IPS DF 4.7 (cell line): ENCODE measurements around the gene TCN2.
"Not testable (repeated sequence)": the region's sequence is repeated elsewhere in the genome, so short reads cannot be mapped to it uniquely, and the experiment has no call there.

Experiments used
- DNase-seq: peaks from one replicate; pipeline ENCODE4 v3.0.0-alpha.2; 2013; ENCODE audit warnings: low spot score; ENCODE audit errors: extremely low read depth

The TCN2 gene

DNA sequence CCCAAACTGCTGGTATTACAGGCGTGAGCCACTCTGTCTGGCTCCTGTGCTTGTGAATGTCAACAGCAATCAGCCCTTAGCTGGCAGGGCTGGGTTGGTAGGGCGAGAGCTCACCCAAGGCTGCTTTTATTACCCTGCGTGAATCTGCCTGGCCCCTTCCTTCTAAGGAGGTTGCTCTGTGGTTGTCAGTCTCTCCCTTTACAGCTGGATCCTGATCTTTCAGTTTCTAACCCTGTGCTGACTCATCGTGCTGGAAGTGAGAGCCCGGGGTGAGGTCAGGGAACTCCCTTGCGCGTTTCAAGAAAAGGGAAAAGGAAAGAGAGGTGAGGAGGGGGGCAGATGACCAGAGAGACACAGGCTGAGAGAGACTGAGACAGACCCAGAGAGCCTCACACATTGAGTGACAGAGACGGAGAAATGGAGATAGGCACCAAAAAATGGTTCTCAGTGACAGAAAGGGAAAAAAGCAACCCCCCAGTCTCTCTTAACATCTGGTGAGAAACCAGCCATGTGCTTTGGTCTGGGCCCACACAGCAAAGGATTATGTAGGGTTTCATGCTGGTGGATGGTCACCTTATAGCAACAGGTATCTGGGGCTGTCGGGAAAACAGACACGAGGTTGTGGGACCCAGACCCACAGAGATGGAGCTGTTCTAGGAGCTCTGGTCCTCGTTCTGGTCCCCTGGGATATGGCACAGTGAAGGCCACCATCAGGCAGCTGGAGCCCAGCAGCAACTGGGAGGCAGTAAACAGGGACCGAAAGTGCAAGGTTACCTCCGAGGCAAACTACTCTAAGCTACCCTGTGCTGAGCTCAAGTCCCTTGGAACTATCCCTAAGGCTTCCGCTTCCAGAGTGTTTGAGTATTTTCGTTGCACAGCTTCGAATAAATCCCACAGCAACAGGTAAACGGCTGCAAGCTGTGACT lies 2.5 kb downstream of the TCN2 start:
- DNase-seq = no peak

DNA sequence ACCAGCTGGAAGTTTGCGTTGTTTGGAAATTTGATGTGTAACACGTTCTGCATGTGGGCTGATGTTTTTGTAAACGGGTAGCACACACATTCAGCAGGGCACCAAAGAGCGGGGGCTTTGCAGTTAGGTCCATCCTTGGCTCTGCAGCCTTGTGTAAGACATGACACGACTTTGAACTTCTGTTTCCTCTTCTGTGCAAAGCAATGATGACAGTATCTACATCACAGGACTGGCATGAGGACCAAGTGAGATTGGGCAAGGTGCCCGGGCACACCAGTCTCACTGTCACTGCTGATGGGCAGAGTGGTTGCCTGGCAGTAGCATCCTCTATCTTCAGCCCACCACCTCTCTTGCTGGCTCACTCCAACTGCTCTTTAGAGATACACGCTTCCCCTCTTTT lies 3.3 kb downstream of the TCN2 start:
- no peak for DNase-seq

DNA sequence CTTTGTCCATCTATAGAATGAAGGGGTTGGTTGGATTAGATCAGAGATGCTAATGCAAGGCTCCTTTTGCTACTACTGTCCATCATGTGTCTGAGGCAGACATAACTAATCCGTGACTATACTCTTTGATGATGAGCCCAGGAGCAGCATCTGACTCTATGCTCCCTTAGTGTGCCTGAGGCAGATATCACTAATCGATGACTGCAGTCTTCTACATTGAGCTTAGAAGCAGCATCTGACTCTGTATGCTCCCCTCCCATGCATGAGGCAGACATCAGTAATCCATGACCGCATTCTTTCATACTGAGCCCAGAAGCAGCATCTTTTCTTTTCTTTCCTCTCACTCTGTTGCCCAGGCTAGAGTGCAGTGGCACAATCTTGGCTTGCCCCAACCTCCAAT lies 4.2 kb downstream of the TCN2 start:
- DNase-seq = no peak

DNA sequence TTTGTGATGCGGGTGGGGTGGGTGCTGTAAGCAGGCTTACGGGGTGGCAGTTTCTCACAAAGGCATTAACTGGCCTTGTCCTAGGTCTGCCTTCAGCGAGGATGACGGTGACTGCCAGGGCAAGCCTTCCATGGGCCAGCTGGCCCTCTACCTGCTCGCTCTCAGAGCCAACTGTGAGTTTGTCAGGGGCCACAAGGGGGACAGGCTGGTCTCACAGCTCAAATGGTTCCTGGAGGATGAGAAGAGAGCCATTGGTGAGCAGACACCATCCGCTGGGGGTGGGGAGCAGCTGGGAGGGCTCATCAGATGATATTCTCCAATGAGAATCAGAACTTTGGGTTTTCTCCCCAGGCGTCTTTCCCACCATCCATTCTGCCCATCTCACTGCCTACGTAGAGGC lies 5.8 kb downstream of the TCN2 start:
- no peak for DNase-seq

DNA sequence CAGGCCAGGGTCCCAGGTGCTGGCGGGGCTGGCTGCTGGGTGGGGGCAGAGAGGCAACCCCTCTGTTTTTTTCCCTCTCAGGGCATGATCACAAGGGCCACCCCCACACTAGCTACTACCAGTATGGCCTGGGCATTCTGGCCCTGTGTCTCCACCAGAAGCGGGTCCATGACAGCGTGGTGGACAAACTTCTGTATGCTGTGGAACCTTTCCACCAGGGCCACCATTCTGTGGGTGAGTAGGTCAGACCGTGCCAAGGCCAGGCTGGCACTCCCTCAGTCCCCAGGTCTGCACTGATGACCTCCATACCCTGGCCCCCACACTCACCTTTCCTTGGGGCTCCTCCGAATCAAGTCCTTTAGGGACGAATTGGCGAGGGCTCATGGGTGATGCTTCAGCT lies 7.3 kb downstream of the TCN2 start:
- no peak for DNase-seq

DNA sequence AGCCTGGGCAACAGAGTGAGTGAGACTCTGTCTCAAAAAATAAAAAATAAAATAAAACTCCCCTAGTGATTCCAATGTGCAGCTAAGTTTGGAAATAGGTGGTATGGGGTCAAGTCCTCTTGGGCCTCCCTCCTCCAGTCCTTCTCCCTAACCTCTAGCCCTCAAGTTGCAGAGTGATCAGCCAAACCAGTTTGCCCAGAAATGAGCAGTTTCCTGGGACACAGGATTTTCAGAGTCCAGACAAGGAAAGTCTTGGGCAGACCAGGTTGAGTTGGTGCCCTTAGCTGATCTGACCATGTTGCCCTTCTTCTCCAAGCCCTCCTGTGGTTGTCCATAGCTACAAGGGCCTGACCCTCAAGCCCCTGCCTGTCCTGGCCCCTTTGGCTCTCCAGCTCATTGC lies 7.9 kb downstream of the TCN2 start:
- no peak for DNase-seq

DNA sequence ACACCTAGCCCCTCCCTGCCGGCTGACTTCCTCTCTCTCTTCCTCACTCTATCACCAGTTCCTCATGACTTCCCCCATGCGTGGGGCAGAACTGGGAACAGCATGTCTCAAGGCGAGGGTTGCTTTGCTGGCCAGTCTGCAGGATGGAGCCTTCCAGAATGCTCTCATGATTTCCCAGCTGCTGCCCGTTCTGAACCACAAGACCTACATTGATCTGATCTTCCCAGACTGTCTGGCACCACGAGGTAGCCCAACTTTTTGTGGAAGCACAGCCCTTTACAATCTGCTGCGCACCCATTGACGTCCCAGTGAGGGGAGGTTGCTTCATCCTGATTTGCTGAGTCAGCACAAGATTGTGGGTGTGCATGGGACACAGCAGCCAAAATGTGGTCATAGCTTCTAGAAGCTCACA lies 8.6 kb downstream of the TCN2 start:
- no peak for DNase-seq

DNA sequence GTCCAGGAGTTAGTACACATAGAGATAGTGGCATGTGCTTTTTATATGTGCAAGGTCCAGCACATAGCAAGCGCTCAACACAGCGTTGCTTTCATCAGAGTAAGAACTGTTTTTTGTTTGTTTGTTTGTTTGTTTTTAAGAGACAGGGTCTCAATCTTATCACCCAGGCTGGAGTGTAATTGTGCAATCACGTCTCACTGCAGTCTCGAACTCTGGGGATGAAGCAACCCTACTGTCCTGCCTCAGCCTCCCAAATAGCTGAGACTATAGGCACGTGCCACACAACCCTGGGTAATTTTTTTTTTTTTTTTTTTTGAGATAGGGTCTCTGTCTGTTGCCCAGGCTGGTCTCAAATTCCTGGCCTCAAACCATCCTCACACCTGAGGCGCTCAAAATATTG lies 10.8 kb downstream of the TCN2 start:
- DNase-seq = no peak

DNA sequence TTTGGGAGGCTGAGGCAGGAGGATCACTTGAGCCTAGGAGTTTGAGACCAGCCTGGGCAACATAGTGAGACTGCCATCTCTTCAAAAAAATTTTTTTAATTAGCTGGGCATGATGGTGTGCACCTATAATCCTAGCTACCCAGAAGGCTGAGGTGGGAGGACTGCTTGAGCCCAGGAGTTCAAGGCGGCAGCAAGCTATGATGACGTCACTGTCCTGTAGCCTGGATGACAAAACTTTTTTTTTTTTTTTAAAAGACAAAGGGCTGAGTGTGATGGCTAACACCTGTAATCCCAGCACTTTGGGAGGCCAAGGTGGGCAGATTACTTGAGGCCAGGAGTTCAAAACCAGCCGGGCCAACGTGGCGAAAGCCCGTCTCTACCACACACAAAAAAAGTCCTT lies 12.9 kb downstream of the TCN2 start:
- DNase-seq = not testable (repeated sequence)

DNA sequence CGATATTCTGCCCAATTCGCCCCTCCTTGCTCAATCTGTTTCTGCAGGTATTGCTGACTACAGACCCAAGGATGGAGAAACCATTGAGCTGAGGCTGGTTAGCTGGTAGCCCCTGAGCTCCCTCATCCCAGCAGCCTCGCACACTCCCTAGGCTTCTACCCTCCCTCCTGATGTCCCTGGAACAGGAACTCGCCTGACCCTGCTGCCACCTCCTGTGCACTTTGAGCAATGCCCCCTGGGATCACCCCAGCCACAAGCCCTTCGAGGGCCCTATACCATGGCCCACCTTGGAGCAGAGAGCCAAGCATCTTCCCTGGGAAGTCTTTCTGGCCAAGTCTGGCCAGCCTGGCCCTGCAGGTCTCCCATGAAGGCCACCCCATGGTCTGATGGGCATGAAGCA lies 19.4 kb downstream of the TCN2 start:
- DNase-seq = no peak

DNA sequence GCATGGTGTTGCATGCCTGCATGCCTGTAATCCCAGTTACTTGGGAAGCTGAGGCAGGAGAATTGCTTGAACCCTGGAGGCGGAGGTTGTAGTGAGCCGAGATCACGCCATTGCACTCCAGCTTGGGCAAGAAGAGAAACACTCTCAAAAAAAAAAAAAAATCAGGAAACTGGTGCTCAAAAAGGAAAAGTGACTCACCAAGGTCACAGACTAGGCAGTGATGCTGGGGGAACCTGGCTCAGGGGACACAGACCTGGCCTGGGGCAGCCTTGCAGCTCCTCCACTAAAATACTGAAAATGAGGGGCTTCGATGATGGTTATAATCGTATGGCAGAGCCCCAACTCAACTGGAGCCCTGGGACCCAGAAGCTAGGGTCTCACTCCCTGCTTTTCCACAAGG lies 20.5 kb downstream of the TCN2 start:
- no peak for DNase-seq

DNA sequence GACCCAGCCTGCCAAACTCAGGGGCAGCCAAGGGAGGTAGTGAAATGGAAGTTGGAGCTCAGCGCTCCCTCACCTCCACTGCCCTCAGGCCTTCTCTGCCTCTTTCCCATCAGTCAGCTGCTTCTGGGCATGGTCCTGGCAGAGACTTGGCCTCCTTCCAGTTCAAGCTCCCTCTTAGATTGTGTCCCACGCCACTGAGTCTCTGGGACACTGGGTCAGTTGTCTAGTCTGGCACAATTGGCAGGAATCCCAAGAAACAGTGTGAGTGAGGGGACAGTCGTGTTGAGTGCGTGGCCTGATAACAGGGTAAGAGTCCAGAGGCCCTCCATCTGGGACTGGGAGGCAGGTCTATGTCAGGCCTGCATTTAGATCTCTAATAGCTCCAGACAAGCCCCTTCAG lies 21.5 kb downstream of the TCN2 start:
- no peak for DNase-seq

DNA sequence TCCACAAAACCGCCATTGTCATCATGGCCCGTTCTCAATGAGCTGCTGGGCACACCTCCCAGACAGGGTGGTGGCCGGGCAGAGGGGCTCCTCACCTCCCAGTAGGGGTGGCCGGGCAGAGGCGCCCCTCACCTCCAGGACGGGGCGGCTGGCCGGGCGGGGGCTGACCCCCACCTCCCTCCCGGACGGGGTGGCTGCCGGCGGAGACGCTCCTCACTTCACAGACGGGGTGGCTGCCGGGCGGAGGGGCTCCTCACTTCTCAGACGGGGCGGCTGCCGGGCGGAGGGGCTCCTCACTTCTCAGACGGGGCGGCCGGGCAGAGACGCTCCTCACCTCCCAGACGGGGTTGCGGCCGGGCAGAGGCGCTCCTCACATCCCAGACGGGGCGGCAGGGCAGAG lies 24.5 kb downstream of the TCN2 start:
- not testable (repeated sequence) for DNase-seq

DNA sequence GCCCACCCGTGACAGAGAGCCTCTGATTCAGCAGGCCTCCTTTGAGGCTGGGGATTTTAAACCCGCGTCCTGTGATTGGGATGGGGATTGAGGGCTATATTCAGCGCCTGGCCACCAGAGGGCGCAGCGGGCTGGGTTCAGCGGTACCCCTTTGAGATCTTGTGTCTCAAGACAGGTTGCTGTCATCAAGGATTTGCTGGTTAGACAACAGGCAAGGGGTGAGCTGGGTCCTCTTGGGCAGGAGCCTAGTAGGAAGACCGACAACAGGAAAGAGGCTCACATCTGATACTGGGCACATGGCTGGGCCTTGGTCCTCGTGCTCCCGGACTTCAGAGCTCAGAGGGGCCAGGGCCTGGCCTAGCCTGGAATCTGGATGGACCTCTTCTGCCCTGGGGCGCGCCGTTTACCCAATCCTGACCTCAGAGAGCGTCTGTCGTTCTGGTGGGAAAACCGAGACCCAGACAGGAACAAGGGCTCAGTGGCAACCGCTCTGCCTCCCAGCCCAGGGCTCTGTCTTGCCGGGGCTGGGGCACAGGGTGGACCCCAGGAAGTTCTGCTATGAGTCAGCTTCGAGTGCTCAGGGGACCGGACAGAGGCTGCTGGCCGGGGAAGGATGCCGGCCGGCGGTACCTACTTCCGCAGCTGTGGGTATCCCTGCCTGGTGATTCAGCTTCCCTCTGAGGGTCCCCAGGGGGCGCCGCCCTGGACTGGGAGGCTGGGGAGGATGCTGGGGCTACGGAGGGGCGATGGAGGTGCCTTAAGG lies 27.7 kb downstream of the TCN2 start:
- no peak for DNase-seq

DNA sequence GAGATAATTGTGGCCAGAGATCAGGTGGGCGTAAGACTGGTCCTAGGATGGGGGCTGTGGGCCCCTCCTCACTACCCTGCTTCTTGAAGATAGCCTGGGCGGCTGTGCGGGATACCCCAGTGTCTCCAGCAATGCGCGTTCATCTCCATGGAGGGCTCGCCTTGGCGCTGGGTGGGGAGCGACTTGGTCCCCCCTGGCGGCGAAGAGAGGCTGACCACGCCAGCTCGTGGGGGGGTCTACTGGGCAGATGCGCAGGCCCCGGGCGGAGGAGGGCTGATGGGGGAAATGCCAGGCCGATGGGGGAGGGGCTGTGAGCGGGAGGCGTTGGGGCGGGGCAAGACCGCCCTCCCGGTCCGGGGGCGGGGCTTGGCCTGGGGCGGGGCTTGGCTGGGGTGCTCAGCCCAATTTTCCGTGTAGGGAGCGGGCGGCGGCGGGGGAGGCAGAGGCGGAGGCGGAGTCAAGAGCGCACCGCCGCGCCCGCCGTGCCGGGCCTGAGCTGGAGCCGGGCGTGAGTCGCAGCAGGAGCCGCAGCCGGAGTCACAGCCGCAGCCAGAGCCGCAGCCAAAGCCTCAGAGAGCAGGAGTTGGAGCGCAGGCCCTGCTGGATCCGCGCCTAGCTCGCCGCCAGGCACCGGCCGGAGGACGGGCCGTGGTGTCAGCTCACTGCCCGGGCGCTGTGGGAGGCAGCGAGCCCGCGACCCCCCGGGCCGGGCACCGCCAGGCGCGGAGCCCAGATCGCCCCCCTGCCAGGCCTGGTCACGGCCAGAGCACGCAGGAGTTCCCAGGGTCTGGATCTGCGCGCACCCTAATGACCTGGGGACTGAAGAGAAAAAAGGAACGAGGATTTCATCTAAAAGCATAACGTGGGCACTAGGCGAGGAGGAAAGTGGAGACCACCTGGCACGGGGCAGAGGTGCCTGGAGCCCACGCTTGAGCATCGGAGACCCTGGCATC lies 28.6 kb downstream of the TCN2 start, which contains the start of gene SLC35E4:
SLC35E4 (plus strand) TSS at position 509 of the 953 bp plus-strand sequence. CDS start 670 bp downstream, outside the sequence.
- no peak for DNase-seq

DNA sequence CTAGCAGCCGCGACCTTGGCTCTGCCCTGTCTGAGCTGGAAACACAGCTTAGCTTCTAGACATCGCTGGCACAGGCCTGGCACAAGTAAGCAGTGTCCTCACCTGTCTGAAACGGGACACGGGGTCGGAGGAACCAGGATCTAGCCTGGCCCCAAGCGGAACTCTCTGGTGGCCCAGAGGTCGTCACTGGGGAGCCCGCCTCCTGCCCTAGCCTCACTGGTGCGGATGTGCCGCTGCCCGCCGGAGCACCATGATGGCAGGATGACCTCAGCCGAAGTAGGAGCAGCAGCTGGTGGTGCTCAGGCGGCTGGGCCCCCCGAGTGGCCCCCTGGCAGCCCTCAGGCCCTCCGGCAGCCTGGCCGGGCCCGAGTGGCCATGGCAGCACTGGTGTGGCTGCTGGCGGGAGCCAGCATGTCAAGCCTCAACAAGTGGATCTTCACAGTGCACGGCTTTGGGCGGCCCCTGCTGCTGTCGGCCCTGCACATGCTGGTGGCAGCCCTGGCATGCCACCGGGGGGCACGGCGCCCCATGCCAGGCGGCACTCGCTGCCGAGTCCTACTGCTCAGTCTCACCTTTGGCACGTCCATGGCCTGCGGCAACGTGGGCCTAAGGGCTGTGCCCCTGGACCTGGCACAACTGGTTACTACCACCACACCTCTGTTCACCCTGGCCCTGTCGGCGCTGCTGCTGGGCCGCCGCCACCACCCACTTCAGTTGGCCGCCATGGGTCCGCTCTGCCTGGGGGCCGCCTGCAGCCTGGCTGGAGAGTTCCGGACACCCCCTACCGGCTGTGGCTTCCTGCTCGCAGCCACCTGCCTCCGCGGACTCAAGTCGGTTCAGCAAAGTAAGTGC lies 29.5 kb downstream of the TCN2 start:
- DNase-seq = no peak

DNA sequence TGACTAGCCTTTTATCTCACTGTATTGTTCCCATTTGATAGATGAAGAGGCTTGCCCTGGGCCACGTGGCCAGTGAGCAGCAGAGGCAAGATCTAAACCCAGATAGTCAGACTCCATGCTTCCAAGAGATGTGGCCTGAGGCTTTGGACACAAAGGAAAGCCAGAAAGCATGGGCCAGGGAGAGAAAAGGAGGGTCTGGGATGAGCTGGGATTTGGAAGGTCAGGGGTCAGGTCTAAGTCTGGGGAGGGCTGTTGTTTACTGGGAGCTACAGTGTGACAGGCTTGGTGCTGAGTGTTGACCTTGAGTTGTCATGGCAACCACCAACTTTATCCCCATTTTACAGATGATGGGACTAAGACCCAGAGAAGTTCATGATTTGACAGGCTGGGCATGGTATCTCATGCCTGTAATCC lies 30.7 kb downstream of the TCN2 start:
- no peak for DNase-seq

DNA sequence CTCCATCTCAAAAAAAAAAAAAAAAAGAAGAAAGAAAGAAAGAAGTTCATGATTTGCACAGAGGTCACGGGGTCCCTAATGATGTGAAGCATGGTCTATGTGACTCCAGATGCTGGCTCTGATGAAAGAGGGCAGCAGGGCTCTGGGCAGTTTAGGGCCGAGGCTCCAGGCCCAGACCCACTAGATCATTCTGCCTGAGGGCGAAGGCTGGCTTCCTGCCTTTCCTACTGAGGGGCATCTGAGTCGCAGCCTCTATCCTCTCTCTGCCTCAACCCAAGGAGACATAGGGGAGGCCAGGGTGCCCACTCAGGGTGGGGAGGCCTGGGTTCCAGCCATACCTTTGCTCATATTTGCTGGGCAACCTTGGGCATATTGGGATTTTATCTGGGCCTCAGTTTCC lies 33.4 kb downstream of the TCN2 start:
- no peak for DNase-seq

DNA sequence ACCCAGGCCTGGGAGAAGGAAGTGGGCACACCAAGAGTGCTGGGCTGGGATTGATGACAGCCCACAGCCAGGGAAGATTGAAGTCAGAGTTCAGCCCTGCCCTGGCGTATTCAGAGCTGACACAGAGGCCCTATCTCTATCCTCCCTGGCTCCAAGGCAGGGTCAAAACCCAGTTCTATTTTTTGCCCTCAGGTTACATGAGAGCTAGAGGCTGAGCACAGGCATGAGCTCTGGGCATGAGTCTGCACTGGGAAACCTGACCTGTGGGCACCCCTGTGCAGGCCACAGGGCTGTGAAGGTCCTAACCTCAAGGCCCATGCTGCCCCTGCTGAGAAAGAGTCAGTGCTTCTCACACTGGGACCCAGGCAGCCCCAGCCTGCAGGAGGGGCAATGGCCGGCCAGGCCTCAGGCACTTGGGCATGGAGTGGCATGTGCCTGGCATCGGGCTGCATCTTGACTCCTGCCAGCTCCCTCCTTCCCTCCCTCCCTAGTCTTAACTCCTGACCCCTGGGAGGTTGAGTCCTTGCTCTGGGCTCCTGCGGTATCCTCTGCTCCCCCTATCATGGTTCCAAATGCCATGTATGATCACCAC lies 34.0 kb downstream of the TCN2 start:
- DNase-seq = no peak
